HepG2 (cell line): ENCODE measurements around the gene ZNF747. TPM values are rescaled to one million over a fixed set of nuclear protein-coding genes. Genes with fewer than 3 reads are reported as not detected.

Source experiments
- ELF4 ChIP-seq: sonication (generic); formaldehyde crosslinking; IDR thresholded peaks from 2 replicates; pipeline ENCODE4 v1.5.0; 2020; ENCODE audit warnings: missing genetic modification reagents, mild to moderate bottlenecking, moderate library complexity, borderline replicate concordance
- MED1 ChIP-seq: sonication (generic); formaldehyde crosslinking; IDR thresholded peaks from 2 replicates; pipeline ENCODE4 v1.4.0; 2020; ENCODE audit warnings: missing genetic modification reagents
- NFE2L1 ChIP-seq: sonication (generic); formaldehyde crosslinking; IDR thresholded peaks from 2 replicates; pipeline ENCODE4 v1.4.0; 2020; ENCODE audit warnings: missing genetic modification reagents, mild to moderate bottlenecking, borderline replicate concordance
- NFE2L2 ChIP-seq: fragments of 150-350 bp; IDR thresholded peaks from 2 replicates; pipeline ENCODE4 v1.6.1; 2014; ENCODE audit warnings: low read length
- SMAD9 ChIP-seq: sonication (generic); formaldehyde crosslinking; IDR thresholded peaks from 2 replicates; pipeline ENCODE4 v1.5.1; 2020; ENCODE audit warnings: mild to moderate bottlenecking, missing genetic modification reagents
- SP5 ChIP-seq: IDR thresholded peaks from 2 replicates; pipeline ENCODE4 v1.6.1; 2016; ENCODE audit warnings: low read depth, borderline replicate concordance
- SRF ChIP-seq: IDR thresholded peaks from 2 replicates; pipeline ENCODE4 v1.6.1; 2011; ENCODE audit warnings: mild to moderate bottlenecking, low read depth, low read length, moderate library complexity
- ZFP36L2 ChIP-seq: sonication (generic); formaldehyde crosslinking; IDR thresholded peaks from 2 replicates; pipeline ENCODE4 v1.4.0; 2020; ENCODE audit warnings: missing genetic modification reagents
- ZFP90 ChIP-seq: sonication (generic); formaldehyde crosslinking; IDR thresholded peaks from 2 replicates; pipeline ENCODE4 v1.8.0; 2022; ENCODE audit warnings: missing genetic modification reagents, mild to moderate bottlenecking, inconsistent platforms, borderline replicate concordance
- ZNF441 ChIP-seq: sonication (generic); formaldehyde crosslinking; IDR thresholded peaks from 2 replicates; pipeline ENCODE4 v1.7.0; 2021; ENCODE audit warnings: missing genetic modification reagents, borderline replicate concordance
- ZNF501 ChIP-seq: sonication (generic); formaldehyde crosslinking; IDR thresholded peaks from 2 replicates; pipeline ENCODE4 v1.5.1; 2020; ENCODE audit warnings: mild to moderate bottlenecking, moderate library complexity, missing genetic modification reagents
- ZNF503 ChIP-seq: sonication (generic); formaldehyde crosslinking; IDR thresholded peaks from 2 replicates; pipeline ENCODE4 v1.4.0; 2020; ENCODE audit warnings: missing genetic modification reagents
- ZNF710 ChIP-seq: sonication (generic); formaldehyde crosslinking; IDR thresholded peaks from 2 replicates; pipeline ENCODE4 v1.5.0; 2020; ENCODE audit warnings: mild to moderate bottlenecking, missing genetic modification reagents, borderline replicate concordance
- ZNF879 ChIP-seq: sonication (generic); formaldehyde crosslinking; IDR thresholded peaks from 2 replicates; pipeline ENCODE4 v1.8.1; 2023; ENCODE audit warnings: missing genetic modification reagents
- polyA plus RNA-seq, 8 experiments: library from polyadenylated mRNA; depleted of rRNA in 3 of 8; stranded (reverse) in 7 of 8; unstranded in 1 of 8; fragments of >200 nt; fragmentation: Illumina TruSeq in 4 of 8; extraction: Trizol in 4 of 8; gene quantifications; 2 replicates each; pipeline versions ENCODE4 v1.2.1 to v1.2.3, GENCODE V29; 2011 to 2016; ENCODE audit warnings: low read depth in 4 of 8, missing spikeins in 1 of 8, mixed read lengths in 1 of 8; ENCODE audit not compliant: insufficient read depth in 1 of 8
- total RNA-seq, 5 experiments: library from RNA; depleted of rRNA; stranded (reverse); fragments of >200 nt; fragmentation: Illumina TruSeq; extraction: Trizol; gene quantifications; 2 replicates each; pipeline ENCODE4 v1.2.3, GENCODE V29; 2016; ENCODE audit warnings: low read depth in 1 of 5
- TF ChIP-seq, protein P1 (sequence below): sonication (generic); formaldehyde crosslinking; IDR thresholded peaks from 2 replicates; pipeline ENCODE4 v1.5.1; 2020; ENCODE audit warnings: missing genetic modification reagents, mild to moderate bottlenecking, borderline replicate concordance
- TF ChIP-seq, protein P2 (sequence below): sonication (generic); formaldehyde crosslinking; IDR thresholded peaks from 2 replicates; pipeline ENCODE4; 2020; ENCODE audit warnings: missing genetic modification reagents, mild to moderate bottlenecking, borderline replicate concordance
- TF ChIP-seq, protein P3 (sequence below): sonication (generic); formaldehyde crosslinking; IDR thresholded peaks from 2 replicates; pipeline ENCODE4 v1.5.1; 2020; ENCODE audit warnings: missing genetic modification reagents, mild to moderate bottlenecking, borderline replicate concordance

The ZNF747 gene
- total and polyA plus RNA-seq, 2 of the 13 experiments (the other 11 are each of a cell fraction or from before 2014, with no cell fraction given), result 7.2 to 10.2 TPM

DNA sequence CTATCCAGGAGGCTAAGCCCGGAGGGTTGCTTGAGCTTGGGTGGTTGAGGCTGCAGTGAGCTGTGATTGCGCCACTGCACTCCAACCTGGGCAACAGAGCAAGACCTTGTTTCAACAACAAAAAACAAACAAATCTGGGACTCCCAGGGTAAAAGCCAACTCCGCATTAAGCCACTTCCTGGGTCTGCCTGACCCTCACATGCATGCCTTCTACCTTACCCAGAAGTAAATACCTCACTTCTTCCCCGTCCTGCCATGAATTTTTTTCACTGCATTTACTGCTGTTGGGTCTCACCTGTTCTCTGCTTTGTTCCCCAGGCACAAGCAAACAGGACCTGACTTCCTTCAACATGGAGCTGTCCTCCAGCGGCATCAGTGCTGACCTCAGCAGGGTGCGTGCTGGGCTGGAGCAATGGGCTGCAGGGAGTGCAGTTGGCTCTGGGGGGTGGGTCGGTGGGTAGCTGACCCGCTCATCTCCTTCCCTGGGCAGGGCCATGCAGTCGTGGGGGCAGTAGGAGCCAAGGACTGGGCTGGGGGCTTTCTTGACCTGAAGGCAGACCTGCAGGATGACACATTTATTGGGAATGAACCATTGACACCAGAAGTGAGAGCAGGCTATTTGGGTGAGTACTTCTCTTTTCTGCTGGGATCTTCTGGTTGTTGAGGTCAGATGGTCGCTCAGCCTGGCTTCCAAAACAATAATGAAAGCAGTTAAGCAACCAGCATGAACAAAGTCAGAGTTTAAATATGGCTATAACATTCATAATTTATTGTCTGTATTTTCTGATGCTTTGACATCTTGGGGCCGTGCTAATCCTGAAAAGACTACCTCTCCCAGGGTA is 45.7 kb downstream of the ZNF747 start (continued):
- TF ChIP-seq ZNF710 (CRISPR knock-in tag) (peak; percentile 21; the same call in 1 of the 2 replicates), ZNF503 (CRISPR knock-in tag) (peak; percentile 71; the same call in 1 of the 2 replicates), ZFP36L2 (no peak), SRF (no peak), ZFP90 (CRISPR knock-in tag) (0 out of 2 replicates have a peak, but pooled peaks have one; percentile 28), ZNF441 (CRISPR knock-in tag) (0 out of 2 replicates have a peak, but pooled peaks have one; percentile 54), ZNF501 (peak; percentile 69), SP5 (CRISPR knock-in tag) (peak; percentile 22; the same call in 1 of the 2 replicates), ZNF879 (CRISPR knock-in tag) (no peak), SMAD9 (CRISPR knock-in tag) (no peak), NFE2L1 (CRISPR knock-in tag) (no peak), NFE2L2 (no peak), ELF4 (CRISPR knock-in tag) (peak; percentile 55; the same call in 1 of the 2 replicates), MED1 (CRISPR knock-in tag) (peak; percentile 84)
- TF ChIP-seq, protein P1, sequence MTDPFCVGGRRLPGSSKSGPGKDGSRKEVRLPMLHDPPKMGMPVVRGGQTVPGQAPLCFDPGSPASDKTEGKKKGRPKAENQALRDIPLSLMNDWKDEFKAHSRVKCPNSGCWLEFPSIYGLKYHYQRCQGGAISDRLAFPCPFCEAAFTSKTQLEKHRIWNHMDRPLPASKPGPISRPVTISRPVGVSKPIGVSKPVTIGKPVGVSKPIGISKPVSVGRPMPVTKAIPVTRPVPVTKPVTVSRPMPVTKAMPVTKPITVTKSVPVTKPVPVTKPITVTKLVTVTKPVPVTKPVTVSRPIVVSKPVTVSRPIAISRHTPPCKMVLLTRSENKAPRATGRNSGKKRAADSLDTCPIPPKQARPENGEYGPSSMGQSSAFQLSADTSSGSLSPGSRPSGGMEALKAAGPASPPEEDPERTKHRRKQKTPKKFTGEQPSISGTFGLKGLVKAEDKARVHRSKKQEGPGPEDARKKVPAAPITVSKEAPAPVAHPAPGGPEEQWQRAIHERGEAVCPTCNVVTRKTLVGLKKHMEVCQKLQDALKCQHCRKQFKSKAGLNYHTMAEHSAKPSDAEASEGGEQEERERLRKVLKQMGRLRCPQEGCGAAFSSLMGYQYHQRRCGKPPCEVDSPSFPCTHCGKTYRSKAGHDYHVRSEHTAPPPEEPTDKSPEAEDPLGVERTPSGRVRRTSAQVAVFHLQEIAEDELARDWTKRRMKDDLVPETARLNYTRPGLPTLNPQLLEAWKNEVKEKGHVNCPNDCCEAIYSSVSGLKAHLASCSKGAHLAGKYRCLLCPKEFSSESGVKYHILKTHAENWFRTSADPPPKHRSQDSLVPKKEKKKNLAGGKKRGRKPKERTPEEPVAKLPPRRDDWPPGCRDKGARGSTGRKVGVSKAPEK, result peak; percentile 69; the same call in 1 of the 2 replicates
- TF ChIP-seq, protein P2, sequence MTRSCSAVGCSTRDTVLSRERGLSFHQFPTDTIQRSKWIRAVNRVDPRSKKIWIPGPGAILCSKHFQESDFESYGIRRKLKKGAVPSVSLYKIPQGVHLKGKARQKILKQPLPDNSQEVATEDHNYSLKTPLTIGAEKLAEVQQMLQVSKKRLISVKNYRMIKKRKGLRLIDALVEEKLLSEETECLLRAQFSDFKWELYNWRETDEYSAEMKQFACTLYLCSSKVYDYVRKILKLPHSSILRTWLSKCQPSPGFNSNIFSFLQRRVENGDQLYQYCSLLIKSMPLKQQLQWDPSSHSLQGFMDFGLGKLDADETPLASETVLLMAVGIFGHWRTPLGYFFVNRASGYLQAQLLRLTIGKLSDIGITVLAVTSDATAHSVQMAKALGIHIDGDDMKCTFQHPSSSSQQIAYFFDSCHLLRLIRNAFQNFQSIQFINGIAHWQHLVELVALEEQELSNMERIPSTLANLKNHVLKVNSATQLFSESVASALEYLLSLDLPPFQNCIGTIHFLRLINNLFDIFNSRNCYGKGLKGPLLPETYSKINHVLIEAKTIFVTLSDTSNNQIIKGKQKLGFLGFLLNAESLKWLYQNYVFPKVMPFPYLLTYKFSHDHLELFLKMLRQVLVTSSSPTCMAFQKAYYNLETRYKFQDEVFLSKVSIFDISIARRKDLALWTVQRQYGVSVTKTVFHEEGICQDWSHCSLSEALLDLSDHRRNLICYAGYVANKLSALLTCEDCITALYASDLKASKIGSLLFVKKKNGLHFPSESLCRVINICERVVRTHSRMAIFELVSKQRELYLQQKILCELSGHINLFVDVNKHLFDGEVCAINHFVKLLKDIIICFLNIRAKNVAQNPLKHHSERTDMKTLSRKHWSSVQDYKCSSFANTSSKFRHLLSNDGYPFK (CRISPR knock-in tag), result peak; percentile 45; the same call in 1 of the 2 replicates
- TF ChIP-seq, protein P3, sequence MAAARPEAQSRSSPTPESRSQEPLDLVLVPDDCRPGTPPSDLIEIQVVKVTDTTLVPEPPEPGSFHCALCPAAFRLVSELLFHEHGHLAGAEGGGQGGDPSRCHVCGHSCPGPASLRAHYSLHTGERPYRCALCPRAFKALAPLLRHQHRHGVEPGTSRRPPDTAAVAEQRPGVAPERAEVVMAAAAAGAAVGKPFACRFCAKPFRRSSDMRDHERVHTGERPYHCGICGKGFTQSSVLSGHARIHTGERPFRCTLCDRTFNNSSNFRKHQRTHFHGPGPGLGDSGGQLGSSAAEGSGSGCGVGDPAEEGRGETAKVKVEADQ (CRISPR knock-in tag), result peak; percentile 60; the same call in 1 of the 2 replicates
